HUES64 (cell line): Measurements from ENCODE around the gene TACC3.
"Not testable (repeated sequence)": the region's sequence is repeated elsewhere in the genome, so short reads cannot be mapped to it uniquely, and the experiment has no call there.

Source experiments
- H3K27ac ChIP-seq: 2 replicates; pipeline ENCODE4 v1.7.0; 2013; ENCODE audit warnings: low read depth, low read length, inconsistent platforms
- H3K27me3 ChIP-seq: 2 replicates; pipeline ENCODE4 v1.6.1; 2013; ENCODE audit warnings: mild to moderate bottlenecking, low read length; ENCODE audit not compliant: insufficient read depth
- H3K36me3 ChIP-seq: 2 replicates; pipeline ENCODE4 v1.6.1; 2013; ENCODE audit warnings: mild to moderate bottlenecking, low read length; ENCODE audit not compliant: insufficient read depth
- H3K4me1 ChIP-seq: 2 replicates; pipeline ENCODE4 v1.6.1; 2013; ENCODE audit warnings: mild to moderate bottlenecking, low read length, moderate library complexity; ENCODE audit not compliant: insufficient read depth
- H3K4me3 ChIP-seq: 2 replicates; pipeline ENCODE4 v1.5.1; 2013; ENCODE audit warnings: mild to moderate bottlenecking, low read length, moderate library complexity
- H3K9ac ChIP-seq: 2 replicates; pipeline ENCODE4 v1.6.1; 2013; ENCODE audit warnings: mild to moderate bottlenecking, low read depth, low read length
- H3K9me3 ChIP-seq: 2 replicates; pipeline ENCODE4 v1.6.1; 2013; ENCODE audit warnings: low read depth, low read length; ENCODE audit not compliant: insufficient read depth
- WGBS: fragments of 150-250, 120-280 bp; methylation state at CpG from one replicate; pipeline ENCODE4 v1.1.7; 2013; ENCODE audit warnings: missing lambda C conversion rate; 5-methylcytosine and 5-hydroxymethylcytosine counted together

Gene TACC3

GRCh38 chr4:1684506-1685234 is 36.7 kb upstream of the TACC3 start:
- Histone ChIP-seq H3K9ac (peak overlapping the region; percentile 31; the same call in 1 of the 2 replicates), H3K27me3 (peaks cover 17% of the 10 kb centered on the region), H3K27ac (no peak overlapping the region), H3K36me3 (no peaks in the 10 kb centered on the region), H3K4me3 (peak overlapping the region; percentile 49), H3K9me3 (no peaks in the 10 kb centered on the region), H3K4me1 (peaks cover 5% of the 10 kb centered on the region; the same call in 1 of the 2 replicates)
- 35% methylated on average over 66 of the region's 66 CpGs for WGBS

GRCh38 chr4:1685235-1686150 is 35.8 kb upstream of the TACC3 start:
- 93% methylated on average over 23 of the region's 23 CpGs for WGBS
- Histone ChIP-seq H3K4me3 (no peak overlapping the region), H3K27me3 (peaks cover 17% of the 10 kb centered on the region), H3K9me3 (no peaks in the 10 kb centered on the region), H3K36me3 (peaks cover 2% of the 10 kb centered on the region), H3K27ac (no peak overlapping the region), H3K9ac (no peak overlapping the region), H3K4me1 (peaks cover 5% of the 10 kb centered on the region; the same call in 1 of the 2 replicates)

- peaks cover 12% of the 10 kb centered on the region for H3K36me3 ChIP-seq
- no peak overlapping the region for H3K4me3 ChIP-seq
- no peak overlapping the region for H3K27ac ChIP-seq
- H3K27me3 ChIP-seq = peaks cover 17% of the 10 kb centered on the region
- H3K4me1 ChIP-seq = peaks cover 5% of the 10 kb centered on the region; the same call in 1 of the 2 replicates
- H3K9ac ChIP-seq = no peak overlapping the region
- H3K9me3 ChIP-seq = no peaks in the 10 kb centered on the region
- 72% methylated on average over 7 of the region's 7 CpGs for WGBS
Measured at GRCh38 chr4:1686440-1687036, 34.8 kb upstream of the TACC3 start.

GRCh38 chr4:1690698-1691097 is 30.6 kb upstream of the TACC3 start:
- H3K4me1 ChIP-seq = no peaks in the 10 kb centered on the region
- 92% methylated on average over 3 of the region's 3 CpGs for WGBS
- no peaks in the 10 kb centered on the region for H3K9me3 ChIP-seq
- peaks cover 50% of the 10 kb centered on the region for H3K36me3 ChIP-seq
- no peak overlapping the region for H3K27ac ChIP-seq
- H3K27me3 ChIP-seq = no peaks in the 10 kb centered on the region
- no peak overlapping the region for H3K9ac ChIP-seq
- no peak overlapping the region for H3K4me3 ChIP-seq

- no peaks in the 10 kb centered on the region for H3K4me1 ChIP-seq
- H3K4me3 ChIP-seq = no peak overlapping the region
- H3K9me3 ChIP-seq = no peaks in the 10 kb centered on the region
- 90% methylated on average over 9 of the region's 9 CpGs for WGBS
- H3K9ac ChIP-seq = no peak overlapping the region
- H3K27ac ChIP-seq = no peak overlapping the region
- H3K27me3 ChIP-seq = no peaks in the 10 kb centered on the region
- peaks cover 60% of the 10 kb centered on the region for H3K36me3 ChIP-seq
Measured at GRCh38 chr4:1691737-1692373, 29.5 kb upstream of the TACC3 start.

GRCh38 chr4:1693131-1693896 is 28.0 kb upstream of the TACC3 start:
- Histone ChIP-seq H3K36me3 (peaks cover 71% of the 10 kb centered on the region), H3K27me3 (no peaks in the 10 kb centered on the region), H3K9ac (no peak overlapping the region), H3K4me1 (no peaks in the 10 kb centered on the region), H3K9me3 (no peaks in the 10 kb centered on the region), H3K4me3 (no peak overlapping the region), H3K27ac (no peak overlapping the region)
- 73% methylated on average over 7 of the region's 7 CpGs for WGBS

- 98% methylated on average over 5 of the region's 5 CpGs for WGBS
- Histone ChIP-seq H3K36me3 (peaks cover 91% of the 10 kb centered on the region), H3K27ac (no peak overlapping the region)
Measured at GRCh38 chr4:1695913-1696312, 25.4 kb upstream of the TACC3 start.

GRCh38 chr4:1701671-1702070 is 19.6 kb upstream of the TACC3 start:
- H3K9me3 ChIP-seq, H3K9ac ChIP-seq, H3K4me3 ChIP-seq, H3K27ac ChIP-seq, H3K4me1 ChIP-seq, H3K27me3 ChIP-seq: not testable (repeated sequence)
- H3K36me3 ChIP-seq = peaks cover 86% of the 10 kb centered on the region
- 96% methylated on average over 8 of the region's 8 CpGs for WGBS

More at GRCh38 chr4:1695913-1696312, 25.4 kb upstream of the TACC3 start:
- Histone ChIP-seq H3K4me3 (no peak overlapping the region), H3K9ac (no peak overlapping the region), H3K9me3 (no peaks in the 10 kb centered on the region), H3K27me3 (no peaks in the 10 kb centered on the region), H3K4me1 (no peaks in the 10 kb centered on the region)

GRCh38 chr4:1703867-1704266 is 17.5 kb upstream of the TACC3 start:
- H3K9ac ChIP-seq = no peak overlapping the region
- no peaks in the 10 kb centered on the region for H3K4me1 ChIP-seq
- H3K9me3 ChIP-seq = no peaks in the 10 kb centered on the region
- WGBS = 100% methylated on average over 1 of the region's 1 CpG
- H3K27me3 ChIP-seq = no peaks in the 10 kb centered on the region
- H3K4me3 ChIP-seq = no peak overlapping the region
- no peak overlapping the region for H3K27ac ChIP-seq
- peaks cover 78% of the 10 kb centered on the region for H3K36me3 ChIP-seq

GRCh38 chr4:1705732-1706131 is 15.6 kb upstream of the TACC3 start:
- Histone ChIP-seq H3K27me3 (no peaks in the 10 kb centered on the region), H3K27ac (no peak overlapping the region), H3K4me1 (no peaks in the 10 kb centered on the region), H3K9me3 (no peaks in the 10 kb centered on the region), H3K36me3 (peaks cover 73% of the 10 kb centered on the region), H3K9ac (no peak overlapping the region), H3K4me3 (no peak overlapping the region)
- 98% methylated on average over 6 of the region's 6 CpGs for WGBS
